GM12878 (cell line): ENCODE results near the gene ERN1. TPM values are rescaled to one million over a fixed set of nuclear protein-coding genes. Genes with fewer than 3 reads are reported as not detected.

Source experiments
- ATAC-seq: fragments of 200-7000 bp; cut with Tn5 transposase; 3 replicates; pipeline ENCODE4 v1.9.1; 2020; ENCODE audit warnings: mild to moderate bottlenecking, moderate library complexity
- BruUV-seq: library from RNA; stranded (reverse); fragments of 400-500 nt; replicated peaks from 2 replicates; lab custom pipeline; 2021; lab: Mats Ljungman, UMichigan
- CTCF ChIA-PET: fragments of 300-600 bp; sonication (Branson Sonifier 250); formaldehyde crosslinking; extraction: SDS; loops from one replicate; lab custom pipeline; 2021; ENCODE audit warnings: inconsistent platforms; lab: Yijun Ruan, JAX
- POLR2A ChIA-PET: fragments of 350-600 bp; formaldehyde crosslinking; extraction: SDS; loops from one replicate; lab custom pipeline; 2021; ENCODE audit warnings: inconsistent platforms; lab: Charles Lee
- RAD21 ChIA-PET: fragments of 300-600 bp; sonication (Branson Sonifier 250); formaldehyde crosslinking; loops from one replicate; lab custom pipeline; 2023; ENCODE audit warnings: antibody characterized with exemption; ENCODE audit not compliant: unreplicated experiment; lab: Charles Lee
- SMC1A ChIA-PET: fragments of 300-600 bp; sonication (Branson Sonifier 250); formaldehyde crosslinking; loops from one replicate; lab custom pipeline; 2023; ENCODE audit not compliant: unreplicated experiment, uncharacterized antibody; lab: Charles Lee
- DNase-seq: peaks from one replicate; pipeline ENCODE4 v3.0.0-alpha.2; 2011; ENCODE audit warnings: low read depth, low spot score
- FAIRE-seq: peaks from 3 replicates; lab custom pipeline; 2011; peaks lifted over from hg19 to GRCh38; lab: Jason Lieb, UNC
- H2AFZ ChIP-seq: 2 replicates; pipeline ENCODE4 v1.6.0; 2011; ENCODE audit warnings: low read depth, low read length, control low read depth; ENCODE audit not compliant: control insufficient read depth
- H3K27ac ChIP-seq: 2 replicates; pipeline ENCODE4 v1.5.1; 2011; ENCODE audit warnings: control low read depth; ENCODE audit not compliant: control insufficient read depth, insufficient read depth
- H3K27me3 ChIP-seq, 2 experiments: replicated peaks in 1 of 2; 2 replicates each; pipeline versions ENCODE4 v1.6.0 to v1.6.1; 2011; ENCODE audit warnings: low read length in 1 of 2; ENCODE audit not compliant: control insufficient read depth in 2 of 2, insufficient read depth in 2 of 2
- H3K36me3 ChIP-seq, 2 experiments: 2 replicates each; pipeline ENCODE4 v1.5.1; 2011; ENCODE audit warnings: low read length in 1 of 2; ENCODE audit not compliant: control insufficient read depth in 2 of 2, insufficient read depth in 2 of 2
- H3K4me1 ChIP-seq: 2 replicates; pipeline ENCODE4 v1.6.1; 2011; ENCODE audit warnings: mild to moderate bottlenecking, low read length, moderate library complexity, mixed read lengths; ENCODE audit not compliant: control insufficient read depth, insufficient read depth
- H3K4me2 ChIP-seq: 2 replicates; pipeline ENCODE4 v1.6.0; 2011; ENCODE audit warnings: control low read depth; ENCODE audit not compliant: control insufficient read depth, insufficient read depth
- H3K4me3 ChIP-seq: fragments of 200-600 bp; sonication (generic); 2 replicates; pipeline ENCODE4 v1.5.1; 2016
- H3K79me2 ChIP-seq: 2 replicates; pipeline ENCODE4 v1.6.0; 2011; ENCODE audit warnings: low read length; ENCODE audit not compliant: control insufficient read depth, insufficient read depth
- H3K9ac ChIP-seq: 2 replicates; pipeline ENCODE4 v1.8.0; 2011; ENCODE audit warnings: low read length, control low read depth, mixed read lengths; ENCODE audit not compliant: control insufficient read depth, insufficient read depth
- H3K9me3 ChIP-seq: replicated peaks from 3 replicates; pipeline ENCODE4 v1.5.1; 2011; ENCODE audit warnings: mild to moderate bottlenecking, low read length; ENCODE audit not compliant: control insufficient read depth, insufficient read depth
- H4K20me1 ChIP-seq: 2 replicates; pipeline ENCODE4 v1.6.0; 2011; ENCODE audit not compliant: control insufficient read depth, insufficient read depth
- CHD2 ChIP-seq: IDR thresholded peaks from 2 replicates; pipeline ENCODE4 v1.6.1; 2011; ENCODE audit warnings: low read depth, low read length, improper control_type of control experiment, borderline replicate concordance
- CREM ChIP-seq: IDR thresholded peaks from 2 replicates; pipeline ENCODE4 v1.6.1; 2014; ENCODE audit warnings: antibody characterized with exemption, low read depth
- EGR1 ChIP-seq, 2 experiments: IDR thresholded peaks; 1 replicate in 1 of 2; 2 replicates in 1 of 2; pipeline ENCODE4 v1.6.1; 2011 to 2012; ENCODE audit warnings: low read depth in 2 of 2, low read length in 2 of 2, borderline replicate concordance in 1 of 2, mild to moderate bottlenecking in 1 of 2, moderate library complexity in 1 of 2
- MTA3 ChIP-seq: IDR thresholded peaks from 2 replicates; pipeline ENCODE4 v1.6.1; 2012; ENCODE audit warnings: low read length, inconsistent platforms, borderline replicate concordance
- MYC ChIP-seq: IDR thresholded peaks from 2 replicates; pipeline ENCODE4 v1.6.1; 2011; ENCODE audit warnings: mild to moderate bottlenecking, low read length, moderate library complexity, inconsistent platforms; ENCODE audit not compliant: insufficient read depth, insufficient replicate concordance, insufficient read length, severe bottlenecking
- NFYB ChIP-seq: IDR thresholded peaks from 2 replicates; pipeline ENCODE4 v1.6.1; 2011; ENCODE audit warnings: low read depth, mild to moderate bottlenecking, low read length, improper control_type of control experiment, moderate library complexity; ENCODE audit not compliant: insufficient read depth
- NRF1 ChIP-seq: conservative IDR thresholded peaks from 2 replicates; pipeline ENCODE4 v1.6.1; 2011; ENCODE audit warnings: mild to moderate bottlenecking, low read depth, low read length, improper control_type of control experiment
- RB1 ChIP-seq: fragments of 450-650 bp; formaldehyde crosslinking; IDR thresholded peaks from 2 replicates; pipeline ENCODE4 v1.6.1; 2017; ENCODE audit warnings: mild to moderate bottlenecking, borderline replicate concordance
- RCOR1 ChIP-seq: conservative IDR thresholded peaks from 2 replicates; pipeline ENCODE4 v1.6.1; 2012; ENCODE audit warnings: low read depth, low read length, improper control_type of control experiment
- SMC3 ChIP-seq: IDR thresholded peaks from 2 replicates; pipeline ENCODE4 v1.6.1; 2011; ENCODE audit warnings: low read length, improper control_type of control experiment, borderline replicate concordance
- STAT1 ChIP-seq: fragments of 450-650 bp; conservative IDR thresholded peaks from 2 replicates; pipeline ENCODE4 v1.6.1; 2014; ENCODE audit warnings: antibody characterized with exemption, mild to moderate bottlenecking
- WRNIP1 ChIP-seq: IDR thresholded peaks from 2 replicates; pipeline ENCODE4 v1.6.1; 2011; ENCODE audit warnings: low read depth, low read length, improper control_type of control experiment, borderline replicate concordance
- WGBS: methylation state at CpG from one replicate; pipeline ENCODE4 v1.1.6; 2016; ENCODE audit warnings: low lambda C conversion rate; ENCODE audit not compliant: insufficient replicate concordance, insufficient coverage; ENCODE audit errors: missing lambda C conversion rate; 5-methylcytosine and 5-hydroxymethylcytosine counted together
- in situ Hi-C: fragments of 300-500 bp; cut with MboI; formaldehyde crosslinking; loops from 9 replicates; pipeline ENCODE4 v1.14.3; 2018; ENCODE audit warnings: mixed read lengths
- intact Hi-C: fragments of 100-400 bp; cut with micrococcal nuclease; formaldehyde crosslinking; loops from one replicate; pipeline ENCODE4 v1.14.2; 2022; ENCODE audit not compliant: unreplicated experiment
- polyA plus RNA-seq, 11 experiments: library from polyadenylated mRNA; depleted of rRNA in 4 of 11; unstranded in 6 of 11; stranded (reverse) in 5 of 11; fragments of >200 nt; fragmentation: Nextera tagmentation in 4 of 11; fragmentation: Illumina TruSeq in 1 of 11; extraction: Ambion mirVana in 4 of 11; extraction: Trizol in 1 of 11; gene quantifications; 1 replicate in 1 of 11; 2 replicates in 10 of 11; pipeline versions ENCODE4 v1.2.1 to v1.2.3, GENCODE V29; 2011 to 2016; ENCODE audit warnings: inconsistent platforms in 2 of 11, missing spikeins in 2 of 11, low read depth in 1 of 11
- total RNA-seq, 4 experiments: library from RNA; depleted of rRNA in 3 of 4; stranded (reverse); fragments of >200 nt in 3 of 4; fragmentation: Illumina TruSeq in 1 of 4; extraction: Trizol in 1 of 4; gene quantifications; 2 replicates each; pipeline versions ENCODE4 v1.2.1 to v1.2.3, GENCODE V29; 2013 to 2021
- TF ChIP-seq, protein P1 (sequence below): IDR thresholded peaks from 2 replicates; pipeline ENCODE4 v1.6.1; 2012; ENCODE audit warnings: improper control_type of control experiment, low read depth, low read length; ENCODE audit not compliant: insufficient replicate concordance

Gene ERN1
- total and polyA plus RNA-seq, 10 of the 15 experiments (the other 5 are each of a cell fraction or from before 2014, with no cell fraction given) = 2.6 to 19.2 (median 7.6) TPM

DNA sequence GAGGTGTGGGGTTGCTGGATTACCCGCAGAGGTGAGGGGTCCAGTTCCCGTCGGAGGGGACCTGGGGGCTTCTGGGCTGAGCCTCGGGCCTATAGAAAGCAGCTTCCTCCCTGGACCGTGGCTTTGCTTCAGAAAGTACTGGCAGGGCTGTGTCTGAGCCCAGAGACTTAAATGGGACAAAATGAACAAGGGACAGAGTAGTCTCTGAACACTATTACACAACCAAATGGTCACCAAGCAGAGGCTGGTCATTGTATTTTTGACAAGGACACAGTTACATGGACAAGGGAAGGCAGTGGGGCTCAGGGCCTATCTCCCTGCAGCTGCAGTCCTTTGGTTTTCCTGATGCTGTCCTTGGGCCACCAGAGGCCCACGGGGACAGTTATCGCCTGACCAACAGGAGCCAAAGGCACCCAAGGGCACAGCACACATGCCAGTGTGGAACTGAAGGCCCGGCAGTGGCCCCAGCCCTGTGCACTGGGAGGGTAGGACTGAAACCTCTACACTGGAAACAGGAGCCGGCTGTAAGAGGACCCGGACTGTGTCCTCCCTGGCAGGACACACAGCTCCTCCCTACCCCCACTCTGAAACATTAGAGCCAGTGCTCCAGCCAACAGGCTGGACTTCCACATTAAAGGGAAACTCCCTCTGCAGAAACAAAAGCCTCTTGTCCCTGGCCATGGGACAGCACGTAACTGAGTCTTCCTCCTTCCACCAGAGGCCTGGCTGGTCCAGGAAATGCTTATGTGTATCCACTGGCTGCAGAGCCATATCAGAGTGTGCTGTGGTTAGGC lies 26.0 kb upstream of the ERN1 start:
- no peak for DNase-seq

GRCh38 chr17:64155129-64155528 lies 25.2 kb upstream of the ERN1 start:
- ChIA-PET POLR2A (interaction anchor here (0.8 kb wide), 1 partner anchor 12 kb away, joined by 3 read pairs; no protein-coding TSS in a partner anchor), RAD21 (no interaction called here), CTCF (interaction anchor here (1.0 kb wide), 1 partner anchor 126 kb away, joined by 3 read pairs; no protein-coding TSS in a partner anchor), SMC1A (interaction anchor here (1.1 kb wide), 1 partner anchor 127 kb away, joined by 4 read pairs; no protein-coding TSS in a partner anchor)
- Histone ChIP-seq H3K79me2 (no peaks in the 10 kb centered on the region), H4K20me1 (no peaks in the 10 kb centered on the region), H3K4me2 (no peak overlapping the region), H3K36me3 (peaks cover 2 to 3% of the 10 kb centered on the region in 2 experiments; a peak in 3 of 4 replicates), H3K9ac (no peak overlapping the region), H3K9me3 (no peaks in the 10 kb centered on the region), H3K4me1 (no peaks in the 10 kb centered on the region), H3K27me3 (no peaks in the 10 kb centered on the region), H2AFZ (no peak overlapping the region), H3K4me3 (no peak overlapping the region), H3K27ac (no peak overlapping the region)
- in situ Hi-C loops (no loop called here), intact Hi-C loops (no loop called here)
- no peak for DNase-seq
- no peak for ATAC-seq
- WGBS = over 99% methylated on average over 7 of the region's 7 CpGs
- BruUV-seq = no TSS peak
- FAIRE-seq = no peak
- TF ChIP-seq, protein P1, sequence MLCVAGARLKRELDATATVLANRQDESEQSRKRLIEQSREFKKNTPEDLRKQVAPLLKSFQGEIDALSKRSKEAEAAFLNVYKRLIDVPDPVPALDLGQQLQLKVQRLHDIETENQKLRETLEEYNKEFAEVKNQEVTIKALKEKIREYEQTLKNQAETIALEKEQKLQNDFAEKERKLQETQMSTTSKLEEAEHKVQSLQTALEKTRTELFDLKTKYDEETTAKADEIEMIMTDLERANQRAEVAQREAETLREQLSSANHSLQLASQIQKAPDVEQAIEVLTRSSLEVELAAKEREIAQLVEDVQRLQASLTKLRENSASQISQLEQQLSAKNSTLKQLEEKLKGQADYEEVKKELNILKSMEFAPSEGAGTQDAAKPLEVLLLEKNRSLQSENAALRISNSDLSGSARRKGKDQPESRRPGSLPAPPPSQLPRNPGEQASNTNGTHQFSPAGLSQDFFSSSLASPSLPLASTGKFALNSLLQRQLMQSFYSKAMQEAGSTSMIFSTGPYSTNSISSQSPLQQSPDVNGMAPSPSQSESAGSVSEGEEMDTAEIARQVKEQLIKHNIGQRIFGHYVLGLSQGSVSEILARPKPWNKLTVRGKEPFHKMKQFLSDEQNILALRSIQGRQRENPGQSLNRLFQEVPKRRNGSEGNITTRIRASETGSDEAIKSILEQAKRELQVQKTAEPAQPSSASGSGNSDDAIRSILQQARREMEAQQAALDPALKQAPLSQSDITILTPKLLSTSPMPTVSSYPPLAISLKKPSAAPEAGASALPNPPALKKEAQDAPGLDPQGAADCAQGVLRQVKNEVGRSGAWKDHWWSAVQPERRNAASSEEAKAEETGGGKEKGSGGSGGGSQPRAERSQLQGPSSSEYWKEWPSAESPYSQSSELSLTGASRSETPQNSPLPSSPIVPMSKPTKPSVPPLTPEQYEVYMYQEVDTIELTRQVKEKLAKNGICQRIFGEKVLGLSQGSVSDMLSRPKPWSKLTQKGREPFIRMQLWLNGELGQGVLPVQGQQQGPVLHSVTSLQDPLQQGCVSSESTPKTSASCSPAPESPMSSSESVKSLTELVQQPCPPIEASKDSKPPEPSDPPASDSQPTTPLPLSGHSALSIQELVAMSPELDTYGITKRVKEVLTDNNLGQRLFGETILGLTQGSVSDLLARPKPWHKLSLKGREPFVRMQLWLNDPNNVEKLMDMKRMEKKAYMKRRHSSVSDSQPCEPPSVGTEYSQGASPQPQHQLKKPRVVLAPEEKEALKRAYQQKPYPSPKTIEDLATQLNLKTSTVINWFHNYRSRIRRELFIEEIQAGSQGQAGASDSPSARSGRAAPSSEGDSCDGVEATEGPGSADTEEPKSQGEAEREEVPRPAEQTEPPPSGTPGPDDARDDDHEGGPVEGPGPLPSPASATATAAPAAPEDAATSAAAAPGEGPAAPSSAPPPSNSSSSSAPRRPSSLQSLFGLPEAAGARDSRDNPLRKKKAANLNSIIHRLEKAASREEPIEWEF = no peak
- TF ChIP-seq EGR1 (IDR thresholded peaks at IDR 0.05; ENCODE audit: borderline replicate concordance in 1 of 2, low read depth in 2 of 2, low read length in 2 of 2) = no peak
- no peak for TF ChIP-seq MTA3
- TF ChIP-seq CREM = no peak
- TF ChIP-seq RB1 = no peak
- TF ChIP-seq WRNIP1 = no peak
- no peak for TF ChIP-seq NRF1
- no peak for TF ChIP-seq STAT1
- TF ChIP-seq CHD2 = no peak

More for the DNA sequence above, 26.0 kb upstream of the ERN1 start:
- Histone ChIP-seq H4K20me1 (no peaks in the 10 kb centered on the region), H3K36me3 (peaks cover 2 to 3% of the 10 kb centered on the region in 2 experiments; a peak in 3 of 4 replicates), H3K9ac (no peak overlapping the region), H3K4me2 (no peak overlapping the region), H3K9me3 (no peaks in the 10 kb centered on the region), H3K27me3 (no peaks in the 10 kb centered on the region), H2AFZ (no peak overlapping the region), H3K4me1 (no peaks in the 10 kb centered on the region)
- intact Hi-C loops = no loop called here
- ChIA-PET CTCF (no interaction called here), SMC1A (interaction anchor here (1.0 kb wide), 1 partner anchor 127 kb away, joined by 3 read pairs; no protein-coding TSS in a partner anchor)
- FAIRE-seq (no peak), ATAC-seq (no peak)
- TF ChIP-seq SMC3 = no peak
- TF ChIP-seq RCOR1 = no peak
- no peak for TF ChIP-seq MYC
- no peak for TF ChIP-seq NFYB
- TF ChIP-seq, all 136 proteins: peak for 0
- no TSS peak for BruUV-seq
- Histone ChIP-seq H3K27ac (no peak overlapping the region), H3K79me2 (no peaks in the 10 kb centered on the region), H3K4me3 (no peak overlapping the region)
- POLR2A ChIA-PET = interaction anchor here (1.0 kb wide), 1 partner anchor 10 kb away, joined by 4 read pairs; no protein-coding TSS in a partner anchor
- in situ Hi-C loops = no loop called here
- 82% methylated on average over 11 of the region's 11 CpGs for WGBS
- RAD21 ChIA-PET = interaction anchor here (0.6 kb wide), 1 partner anchor 263 kb away, joined by 3 read pairs; no protein-coding TSS in a partner anchor
